Bronchial epithelial cell (primary cell): Measurements from ENCODE around the gene SMTN. TPM values are rescaled to one million over a fixed set of nuclear protein-coding genes. Genes with fewer than 3 reads are reported as not detected.
"Not testable (repeated sequence)": the region's sequence is repeated elsewhere in the genome, so short reads cannot be mapped to it uniquely, and the experiment has no call there.

Source experiments
- DNase-seq: peaks from one replicate; pipeline ENCODE4 v3.0.0-alpha.2; 2010; ENCODE audit warnings: low read depth
- FAIRE-seq: peaks from 2 replicates; lab custom pipeline; 2011; peaks lifted over from hg19 to GRCh38; lab: Jason Lieb, UNC
- H3K27me3 ChIP-seq: 2 replicates; pipeline ENCODE4 v1.5.1; 2011; ENCODE audit warnings: low read length; ENCODE audit not compliant: control insufficient read depth, insufficient read depth
- H3K36me3 ChIP-seq: 2 replicates; pipeline ENCODE4 v1.5.1; 2011; ENCODE audit warnings: low read length; ENCODE audit not compliant: control insufficient read depth, insufficient read depth
- H3K4me3 ChIP-seq: 2 replicates; pipeline ENCODE4 v1.5.1; 2011; ENCODE audit warnings: mild to moderate bottlenecking, low read depth, low read length, control low read depth
- CTCF ChIP-seq: IDR thresholded peaks from 2 replicates; pipeline ENCODE4 v1.5.1; 2011; ENCODE audit warnings: mild to moderate bottlenecking, moderate library complexity, low read length, control low read depth, inconsistent platforms; ENCODE audit not compliant: insufficient read depth, severe bottlenecking
- total RNA-seq: library from RNA; depleted of rRNA; stranded (reverse); fragments of >200 nt; gene quantifications from 2 replicates; pipeline ENCODE4 v1.2.1, GENCODE V29; 2014

SMTN gene
- total RNA-seq, 1 donor from 2014 or later, result 38.7 TPM

- FAIRE-seq (no peak), DNase-seq (no peak)
- no peaks in the 10 kb centered on the region for H3K27me3 ChIP-seq
- H3K36me3 ChIP-seq, result no peaks in the 10 kb centered on the region
- no peak overlapping the region for H3K4me3 ChIP-seq
- TF ChIP-seq CTCF, result no peak
These were observed 12.1 kb upstream of the SMTN start for GRCh38 chr22:31068970-31069369.

GRCh38 chr22:31069691-31070314 is 11.3 kb upstream of the SMTN start:
- not testable (repeated sequence) for H3K27me3 ChIP-seq, H3K4me3 ChIP-seq, H3K36me3 ChIP-seq, FAIRE-seq
- DNase-seq, result peak; percentile 81

- DNase-seq, H3K27me3 ChIP-seq, FAIRE-seq, H3K36me3 ChIP-seq, H3K4me3 ChIP-seq: not testable (repeated sequence)
These were observed 8.0 kb upstream of the SMTN start for GRCh38 chr22:31073125-31073524.

GRCh38 chr22:31073545-31074145 is 7.5 kb upstream of the SMTN start:
- FAIRE-seq, H3K36me3 ChIP-seq, H3K27me3 ChIP-seq: not testable (repeated sequence)

GRCh38 chr22:31075961-31076360 is 5.2 kb upstream of the SMTN start:
- no peak overlapping the region for H3K4me3 ChIP-seq
- FAIRE-seq (no peak), DNase-seq (no peak)
- no peak for TF ChIP-seq CTCF
- no peaks in the 10 kb centered on the region for H3K36me3 ChIP-seq
- H3K27me3 ChIP-seq, result no peaks in the 10 kb centered on the region

More at GRCh38 chr22:31073545-31074145, 7.5 kb upstream of the SMTN start:
- DNase-seq, H3K4me3 ChIP-seq: not testable (repeated sequence)

GRCh38 chr22:31077681-31078080 is 3.4 kb upstream of the SMTN start:
- no peaks in the 10 kb centered on the region for H3K27me3 ChIP-seq
- H3K36me3 ChIP-seq, result no peaks in the 10 kb centered on the region
- H3K4me3 ChIP-seq, result no peak overlapping the region
- FAIRE-seq (no peak), DNase-seq (no peak)
- TF ChIP-seq CTCF, result no peak

GRCh38 chr22:31078389-31078788 is 2.7 kb upstream of the SMTN start:
- H3K36me3 ChIP-seq, H3K27me3 ChIP-seq, FAIRE-seq, DNase-seq, H3K4me3 ChIP-seq: not testable (repeated sequence)
